Measurements from ENCODE around the gene OR8A1.
"Not testable (repeated sequence)": the region's sequence is repeated elsewhere in the genome, so short reads cannot be mapped to it uniquely, and the experiment has no call there.

OR8A1 gene

DNA sequence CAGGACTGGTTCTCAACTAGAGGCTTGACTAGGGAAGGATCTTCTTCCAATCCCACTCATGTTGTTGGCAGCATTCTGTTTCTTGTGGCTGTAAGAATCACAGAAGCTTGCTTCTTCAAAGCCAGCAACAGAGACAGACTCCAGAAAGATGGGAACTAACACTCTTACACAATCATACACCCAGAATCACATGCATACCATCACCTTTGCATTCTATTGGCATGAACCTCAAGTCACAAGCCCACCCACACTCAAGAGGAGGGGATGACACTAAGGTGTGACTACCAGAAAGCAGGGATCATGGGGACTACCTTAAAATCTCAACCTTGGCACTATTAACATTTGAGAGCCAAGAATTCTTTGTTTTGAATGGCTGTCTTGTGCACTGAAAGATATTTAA lies 27.8 kb downstream of the OR8A1 start:
- Histone ChIP-seq H3K27me3 (ENCODE audit: insufficient read depth, low read length) (no peaks in the 10 kb centered on the region), H3K4me3 (ENCODE audit: low read depth, low read length, poor library complexity, severe bottlenecking) (no peak overlapping the region), H3K9ac (ENCODE audit: low read length) (no peak overlapping the region), H3K9me3 (ENCODE audit: low read length) (no peaks in the 10 kb centered on the region), H3K9me2 (ENCODE audit: low read depth, low read length) (no peaks in the 10 kb centered on the region), H3K27ac (ENCODE audit: low read depth, low read length, poor library complexity, severe bottlenecking) (no peak overlapping the region), H3K4me2 (ENCODE audit: low read length) (no peak overlapping the region), H3K4me1 (ENCODE audit: insufficient read depth, low read length, severe bottlenecking) (no peaks in the 10 kb centered on the region), H3F3A (ENCODE audit: insufficient read depth, low read length) (no peaks in the 10 kb centered on the region), H3K79me2 (ENCODE audit: insufficient read depth, low read length) (no peaks in the 10 kb centered on the region), H3K36me3 (ENCODE audit: insufficient read depth, low read length) (no peaks in the 10 kb centered on the region), H2AFZ (ENCODE audit: low read length) (no peak overlapping the region), H4K20me1 (ENCODE audit: insufficient read depth, low read length) (no peaks in the 10 kb centered on the region)
- TF ChIP-seq, protein P1, sequence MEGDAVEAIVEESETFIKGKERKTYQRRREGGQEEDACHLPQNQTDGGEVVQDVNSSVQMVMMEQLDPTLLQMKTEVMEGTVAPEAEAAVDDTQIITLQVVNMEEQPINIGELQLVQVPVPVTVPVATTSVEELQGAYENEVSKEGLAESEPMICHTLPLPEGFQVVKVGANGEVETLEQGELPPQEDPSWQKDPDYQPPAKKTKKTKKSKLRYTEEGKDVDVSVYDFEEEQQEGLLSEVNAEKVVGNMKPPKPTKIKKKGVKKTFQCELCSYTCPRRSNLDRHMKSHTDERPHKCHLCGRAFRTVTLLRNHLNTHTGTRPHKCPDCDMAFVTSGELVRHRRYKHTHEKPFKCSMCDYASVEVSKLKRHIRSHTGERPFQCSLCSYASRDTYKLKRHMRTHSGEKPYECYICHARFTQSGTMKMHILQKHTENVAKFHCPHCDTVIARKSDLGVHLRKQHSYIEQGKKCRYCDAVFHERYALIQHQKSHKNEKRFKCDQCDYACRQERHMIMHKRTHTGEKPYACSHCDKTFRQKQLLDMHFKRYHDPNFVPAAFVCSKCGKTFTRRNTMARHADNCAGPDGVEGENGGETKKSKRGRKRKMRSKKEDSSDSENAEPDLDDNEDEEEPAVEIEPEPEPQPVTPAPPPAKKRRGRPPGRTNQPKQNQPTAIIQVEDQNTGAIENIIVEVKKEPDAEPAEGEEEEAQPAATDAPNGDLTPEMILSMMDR (IDR thresholded peaks at IDR 0.05; ENCODE audit: low read length) = no peak
- no peak for TF ChIP-seq EZH2 (IDR thresholded peaks at IDR 0.05; ENCODE audit: borderline replicate concordance, low read length)

DNA sequence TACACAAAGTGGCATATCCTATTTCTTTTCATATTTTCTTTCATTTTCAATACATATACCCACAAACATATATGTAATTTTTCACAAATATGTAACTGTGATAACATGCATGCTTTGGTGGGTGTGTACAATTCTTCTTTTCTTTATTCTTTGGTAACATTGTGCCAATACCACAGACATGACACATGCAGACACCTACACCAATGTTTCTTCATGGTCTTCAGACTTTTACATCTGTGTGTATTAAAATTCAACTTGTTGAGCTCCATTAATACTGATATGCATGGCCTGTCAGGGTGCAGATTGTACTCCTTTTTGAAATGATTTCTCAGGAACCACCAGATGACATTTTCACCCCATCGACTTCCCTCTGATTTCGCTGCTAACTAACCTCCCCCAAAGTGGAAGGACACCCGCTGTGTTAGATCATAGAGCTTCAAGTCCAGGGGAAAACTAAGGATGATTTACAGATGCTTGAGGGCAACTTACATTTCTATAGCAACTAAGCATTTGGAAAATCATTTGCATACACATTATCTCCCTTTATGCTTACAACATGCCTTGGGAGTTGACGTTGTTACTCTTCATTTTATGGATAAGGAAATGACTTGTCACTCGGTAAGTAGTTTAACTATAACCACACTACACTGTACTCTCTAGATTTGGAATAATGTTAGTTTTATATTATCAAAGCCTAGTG lies 31.0 kb downstream of the OR8A1 start:
- H3K4me3 ChIP-seq (ENCODE audit: low read depth, low read length, poor library complexity, severe bottlenecking) = no peak overlapping the region
- H3K36me3 ChIP-seq (ENCODE audit: insufficient read depth, low read length) = no peaks in the 10 kb centered on the region
- H3K27me3 ChIP-seq (ENCODE audit: insufficient read depth, low read length) = no peaks in the 10 kb centered on the region
- H3K9me2 ChIP-seq (ENCODE audit: low read depth, low read length) = no peaks in the 10 kb centered on the region
- H3K27ac ChIP-seq (ENCODE audit: low read depth, low read length, poor library complexity, severe bottlenecking) = no peak overlapping the region
- H3K79me2 ChIP-seq (ENCODE audit: insufficient read depth, low read length) = no peaks in the 10 kb centered on the region
- no peaks in the 10 kb centered on the region for H3K4me1 ChIP-seq (ENCODE audit: insufficient read depth, low read length, severe bottlenecking)
- H4K20me1 ChIP-seq (ENCODE audit: insufficient read depth, low read length) = no peaks in the 10 kb centered on the region
- H3K9ac ChIP-seq (ENCODE audit: low read length) = no peak overlapping the region
- no peak overlapping the region for H2AFZ ChIP-seq (ENCODE audit: low read length)
- no peak for TF ChIP-seq EZH2 (IDR thresholded peaks at IDR 0.05; ENCODE audit: borderline replicate concordance, low read length)
- TF ChIP-seq, protein P1 (IDR thresholded peaks at IDR 0.05; ENCODE audit: low read length) = no peak
- no peaks in the 10 kb centered on the region for H3F3A ChIP-seq (ENCODE audit: insufficient read depth, low read length)
- H3K4me2 ChIP-seq (ENCODE audit: low read length) = no peak overlapping the region
- no peaks in the 10 kb centered on the region for H3K9me3 ChIP-seq (ENCODE audit: low read length)

DNA sequence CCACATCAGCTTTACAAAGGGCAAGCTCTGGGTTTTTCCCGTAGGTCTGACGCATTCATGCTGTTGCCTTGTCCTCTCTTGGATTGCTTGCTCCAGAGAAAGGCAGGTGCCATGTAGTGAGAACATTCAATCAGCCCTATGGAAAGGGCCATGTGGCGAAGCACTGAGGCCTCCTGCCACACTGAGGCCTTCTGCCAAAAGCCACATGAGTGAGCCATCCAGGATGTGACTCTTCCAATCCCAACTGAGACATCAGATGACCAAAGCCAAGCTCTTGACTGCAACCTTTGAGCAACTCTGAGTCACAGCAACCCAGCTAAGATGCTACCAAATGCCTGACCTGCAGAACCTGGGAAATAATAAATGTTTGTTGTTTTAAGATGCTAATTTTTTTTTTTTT lies 32.4 kb downstream of the OR8A1 start:
- Histone ChIP-seq H2AFZ (ENCODE audit: low read length) (no peak overlapping the region), H3K4me2 (ENCODE audit: low read length) (no peak overlapping the region), H3K9ac (ENCODE audit: low read length) (no peak overlapping the region), H3F3A (ENCODE audit: insufficient read depth, low read length) (no peaks in the 10 kb centered on the region), H3K27me3 (ENCODE audit: insufficient read depth, low read length) (no peaks in the 10 kb centered on the region), H3K36me3 (ENCODE audit: insufficient read depth, low read length) (no peaks in the 10 kb centered on the region), H3K9me3 (ENCODE audit: low read length) (no peaks in the 10 kb centered on the region), H3K79me2 (ENCODE audit: insufficient read depth, low read length) (no peaks in the 10 kb centered on the region), H3K9me2 (ENCODE audit: low read depth, low read length) (no peaks in the 10 kb centered on the region), H3K4me1 (ENCODE audit: insufficient read depth, low read length, severe bottlenecking) (no peaks in the 10 kb centered on the region), H3K27ac (ENCODE audit: low read depth, low read length, poor library complexity, severe bottlenecking) (no peak overlapping the region), H3K4me3 (ENCODE audit: low read depth, low read length, poor library complexity, severe bottlenecking) (no peak overlapping the region), H4K20me1 (ENCODE audit: insufficient read depth, low read length) (no peaks in the 10 kb centered on the region)
- TF ChIP-seq EZH2 (IDR thresholded peaks at IDR 0.05; ENCODE audit: borderline replicate concordance, low read length) = no peak
- TF ChIP-seq, protein P1 (IDR thresholded peaks at IDR 0.05; ENCODE audit: low read length) = no peak

DNA sequence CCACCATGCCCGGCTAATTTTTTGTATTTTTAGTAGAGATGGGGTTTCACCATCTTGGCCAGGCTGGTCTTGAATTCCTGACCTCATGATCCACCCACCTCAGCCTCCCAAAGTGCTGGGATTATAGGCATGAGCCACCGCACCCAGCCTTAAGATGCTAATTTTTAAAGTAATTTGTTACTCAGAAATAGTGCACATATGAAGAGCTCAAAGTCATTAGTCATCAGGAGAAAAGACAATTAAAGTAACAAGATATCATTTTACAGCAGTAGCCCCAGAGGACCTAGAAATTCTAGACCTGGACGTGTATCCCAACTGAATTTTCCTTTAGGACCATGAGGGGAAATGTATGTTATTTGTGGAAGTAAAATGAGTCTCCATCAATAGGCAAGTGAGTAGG lies 32.9 kb downstream of the OR8A1 start:
- not testable (repeated sequence) for H3K4me1 ChIP-seq (ENCODE audit: insufficient read depth, low read length, severe bottlenecking); H2AFZ ChIP-seq (ENCODE audit: low read length); H3K27me3 ChIP-seq (ENCODE audit: insufficient read depth, low read length); H3F3A ChIP-seq (ENCODE audit: insufficient read depth, low read length); H3K9ac ChIP-seq (ENCODE audit: low read length); H3K4me2 ChIP-seq (ENCODE audit: low read length); H4K20me1 ChIP-seq (ENCODE audit: insufficient read depth, low read length); H3K36me3 ChIP-seq (ENCODE audit: insufficient read depth, low read length); H3K9me2 ChIP-seq (ENCODE audit: low read depth, low read length); H3K79me2 ChIP-seq (ENCODE audit: insufficient read depth, low read length); H3K9me3 ChIP-seq (ENCODE audit: low read length); H3K4me3 ChIP-seq (ENCODE audit: low read depth, low read length, poor library complexity, severe bottlenecking); H3K27ac ChIP-seq (ENCODE audit: low read depth, low read length, poor library complexity, severe bottlenecking)
